ENCODE results near the gene CNTN4. TPM values are rescaled to one million over a fixed set of nuclear protein-coding genes. Genes with fewer than 3 reads are reported as not detected.

The CNTN4 gene
- polyA plus RNA-seq, 1 experiment = not detected

- TF ChIP-seq CTCF (IDR thresholded peaks at IDR 0.05; ENCODE audit: low read depth, low read length) = no peak
- H3K27me3 ChIP-seq (ENCODE audit: control insufficient read depth, insufficient read depth, low read length) = no peaks in the 10 kb centered on the region
- peaks cover 21% of the 10 kb centered on the region for H3K9me3 ChIP-seq (ENCODE audit: control insufficient read depth, insufficient read depth, low read length)
- DNase-seq (ENCODE audit: low read depth, low spot score) = no peak
- no peak overlapping the region for H3K4me3 ChIP-seq (ENCODE audit: low read depth, low read length)
- H3K27ac ChIP-seq (ENCODE audit: low read depth, low read length) = no peak overlapping the region
- ChIA-PET CTCF (no interaction called here), POLR2A (no interaction called here)
Measured at GRCh38 chr3:2166552-2166951, 67.9 kb downstream of the CNTN4 start.

DNA sequence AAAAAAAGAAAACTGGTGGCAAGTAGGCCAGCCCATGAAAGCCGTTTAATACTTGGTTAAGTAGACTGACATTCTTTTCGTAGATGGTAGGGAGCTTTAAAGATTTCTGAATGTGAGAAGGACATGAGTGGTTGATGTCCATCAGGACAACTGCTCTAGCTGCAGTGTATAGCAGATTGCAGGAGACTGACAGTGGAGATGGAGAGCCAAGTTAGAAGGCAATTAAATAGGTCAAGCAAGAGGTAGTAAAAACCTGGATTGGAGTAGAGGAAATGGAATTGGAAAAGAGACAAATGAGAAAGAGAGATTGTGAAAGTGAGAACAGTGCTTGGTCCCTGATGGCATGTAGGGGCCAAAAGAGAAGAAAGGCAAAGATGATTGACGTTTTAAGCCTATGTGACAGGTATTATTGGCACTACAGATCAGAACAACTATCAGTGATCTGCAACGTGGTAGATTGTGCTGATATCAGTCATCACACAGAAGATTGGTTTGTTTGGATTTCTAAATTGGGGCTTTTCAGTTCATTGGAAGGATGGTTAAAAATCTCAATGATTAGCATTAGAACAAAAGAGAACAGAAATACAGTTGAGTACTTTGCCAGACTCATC lies 74.0 kb downstream of the CNTN4 start:
- ChIA-PET POLR2A (no interaction called here), CTCF (no interaction called here)
- no peak for DNase-seq (ENCODE audit: low read depth, low spot score)
- no peaks in the 10 kb centered on the region for H3K27me3 ChIP-seq (ENCODE audit: control insufficient read depth, insufficient read depth, low read length)
- no peak overlapping the region for H3K27ac ChIP-seq (ENCODE audit: low read depth, low read length)
- no peak overlapping the region for H3K4me3 ChIP-seq (ENCODE audit: low read depth, low read length)
- H3K9me3 ChIP-seq (ENCODE audit: control insufficient read depth, insufficient read depth, low read length) = peaks cover 16% of the 10 kb centered on the region
- no peak for TF ChIP-seq CTCF (IDR thresholded peaks at IDR 0.05; ENCODE audit: low read depth, low read length)

GRCh38 chr3:2180634-2181033 lies 82.0 kb downstream of the CNTN4 start:
- ChIA-PET POLR2A (no interaction called here), CTCF (no interaction called here)
- no peak for TF ChIP-seq CTCF (IDR thresholded peaks at IDR 0.05; ENCODE audit: low read depth, low read length)

DNA sequence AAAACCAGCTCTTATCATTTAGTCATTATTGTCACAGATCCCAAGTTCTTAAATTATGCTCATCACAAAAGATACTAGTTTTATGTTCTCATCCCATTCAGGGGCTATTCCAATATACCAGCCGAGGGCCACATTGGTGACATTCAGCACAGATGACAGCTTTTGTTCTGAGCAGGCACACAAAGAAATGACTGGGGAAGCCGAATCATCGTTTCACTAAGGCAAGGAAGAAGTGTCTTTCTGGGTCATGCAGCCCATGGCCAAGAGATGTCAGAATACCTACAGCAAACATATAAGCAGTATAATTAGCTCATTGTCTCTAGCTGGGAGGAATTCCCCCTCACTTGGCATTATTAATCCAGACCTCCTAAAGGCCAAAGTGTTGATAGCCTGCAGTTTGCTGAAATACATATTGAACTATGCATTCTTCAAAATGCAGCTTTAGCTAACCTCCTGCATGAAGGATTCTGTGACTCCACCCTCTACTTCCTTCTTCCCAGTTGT lies 100.2 kb downstream of the CNTN4 start:
- ChIA-PET POLR2A (no interaction called here), CTCF (no interaction called here)
- no peaks in the 10 kb centered on the region for H3K27me3 ChIP-seq (ENCODE audit: control insufficient read depth, insufficient read depth, low read length)
- no peak for TF ChIP-seq CTCF (IDR thresholded peaks at IDR 0.05; ENCODE audit: low read depth, low read length)
- no peak for DNase-seq (ENCODE audit: low read depth, low spot score)
- peaks cover 7% of the 10 kb centered on the region for H3K9me3 ChIP-seq (ENCODE audit: control insufficient read depth, insufficient read depth, low read length)
- H3K27ac ChIP-seq (ENCODE audit: low read depth, low read length) = no peak overlapping the region
- no peak overlapping the region for H3K4me3 ChIP-seq (ENCODE audit: low read depth, low read length)

More at GRCh38 chr3:2180634-2181033, 82.0 kb downstream of the CNTN4 start:
- Histone ChIP-seq H3K27ac (ENCODE audit: low read depth, low read length) (no peak overlapping the region), H3K27me3 (ENCODE audit: control insufficient read depth, insufficient read depth, low read length) (no peaks in the 10 kb centered on the region), H3K4me3 (ENCODE audit: low read depth, low read length) (no peak overlapping the region), H3K9me3 (ENCODE audit: control insufficient read depth, insufficient read depth, low read length) (peaks cover 6% of the 10 kb centered on the region; the same call in 1 of the 2 replicates)
- DNase-seq (ENCODE audit: low read depth, low spot score) = no peak

GRCh38 chr3:2204054-2204453 lies 105.4 kb downstream of the CNTN4 start:
- no peak for TF ChIP-seq CTCF (IDR thresholded peaks at IDR 0.05; ENCODE audit: low read depth, low read length)
- ChIA-PET POLR2A (no interaction called here), CTCF (no interaction called here)
- Histone ChIP-seq H3K27ac (ENCODE audit: low read depth, low read length) (no peak overlapping the region), H3K9me3 (ENCODE audit: control insufficient read depth, insufficient read depth, low read length) (no peaks in the 10 kb centered on the region), H3K4me3 (ENCODE audit: low read depth, low read length) (no peak overlapping the region), H3K27me3 (ENCODE audit: control insufficient read depth, insufficient read depth, low read length) (no peaks in the 10 kb centered on the region)
- DNase-seq (ENCODE audit: low read depth, low spot score) = no peak
